Tibial nerve (tissue), 4 donors: ENCODE data around the gene ARHGAP12.

Source experiments
- CTCF ChIP-seq, 5 experiments: fragments of 200-600 bp in 3 of 5; fragments of 450-650 bp in 2 of 5; sonication (generic) in 3 of 5; IDR thresholded peaks; one replicate each; pipeline ENCODE4 v1.5.1; 2016 to 2019; ENCODE audit warnings: antibody characterized with exemption in 5 of 5, mild to moderate bottlenecking in 3 of 5, moderate library complexity in 2 of 5
- EP300 ChIP-seq, 2 donors: sonication (generic); formaldehyde crosslinking; IDR thresholded peaks; one replicate each; pipeline ENCODE4 v1.6.1; 2017; ENCODE audit warnings: antibody characterized with exemption in 2 of 2, mild to moderate bottlenecking in 1 of 2
- POLR2A ChIP-seq, 2 donors: fragments of 450-650 bp; IDR thresholded peaks; one replicate each; pipeline ENCODE4 v1.6.1; 2017; ENCODE audit warnings: antibody characterized with exemption in 2 of 2, mild to moderate bottlenecking in 2 of 2, moderate library complexity in 2 of 2

GRCh38 chr10:31853629-31854028 is 75.0 kb downstream of the ARHGAP12 start:
- no peak for TF ChIP-seq CTCF (IDR thresholded peaks at IDR 0.05)
- TF ChIP-seq POLR2A (IDR thresholded peaks at IDR 0.05), result no peak
- TF ChIP-seq EP300 (IDR thresholded peaks at IDR 0.05), result no peak
